Pancreas (tissue), 10 donors: ENCODE results near the gene ADIPOR2. TPM values are rescaled to one million over a fixed set of nuclear protein-coding genes. Genes with fewer than 3 reads are reported as not detected.
A peak's percentile ranks its signal among the peaks of the same experiment; 100 is the strongest.

Source experiments
- ATAC-seq, 4 donors: fragments of 200-7000 bp; cut with Tn5 transposase; one replicate each; pipeline versions ENCODE4 v1.8.0 to v1.9.1; 2020; ENCODE audit warnings: mild to moderate bottlenecking in 4 of 4, moderate library complexity in 4 of 4
- DNase-seq, 6 donors: peaks; one replicate each; pipeline ENCODE4 v3.0.0-alpha.2; 2020
- FAIRE-seq: peaks from 2 replicates; lab custom pipeline; 2012; peaks lifted over from hg19 to GRCh38; lab: Jason Lieb, UNC
- H3K27ac ChIP-seq, 4 donors: fragments of 200-600 bp; sonication (generic); 1 replicate in 3 of 4; 2 replicates in 1 of 4; pipeline versions ENCODE4 v1.5.0 to v1.8.0; 2020
- H3K27me3 ChIP-seq, 4 donors: fragments of 200-600 bp; one replicate each; pipeline ENCODE4 v1.8.0; 2021
- H3K36me3 ChIP-seq, 3 donors: fragments of 200-600 bp; sonication (generic) in 1 of 3; one replicate each; pipeline versions ENCODE4 v1.5.0 to v1.8.0; 2020 to 2021
- H3K4me1 ChIP-seq, 3 donors: fragments of 200-600 bp; one replicate each; pipeline ENCODE4 v1.8.0; 2021
- H3K4me3 ChIP-seq, 4 donors: fragments of 200-600 bp; sonication (generic) in 2 of 4; one replicate each; pipeline versions ENCODE4 v1.5.0 to v1.8.0; 2020 to 2021
- H3K9me3 ChIP-seq, 4 donors: fragments of 200-600 bp; one replicate each; pipeline ENCODE4 v1.8.0; 2021
- CTCF ChIP-seq, 4 donors: fragments of 200-600 bp; sonication (generic) in 3 of 4; IDR thresholded peaks; one replicate each; pipeline versions ENCODE4 v1.5.0 to v1.8.0; 2021; ENCODE audit warnings: antibody characterized with exemption in 4 of 4
- WGBS, 2 donors: extraction: QIAGEN DNeasy Blood & Tissue Kit; methylation state at CpG; one replicate each; pipeline ENCODE4 v1.1.7; 2013; 5-methylcytosine and 5-hydroxymethylcytosine counted together
- intact Hi-C, 3 donors: fragments of 100-400 bp; cut with DNase I; formaldehyde crosslinking; loops; one replicate each; pipeline versions ENCODE4 v1.11.1 to v1.14.2; 2022
- polyA plus RNA-seq, 2 donors: library from polyadenylated mRNA; stranded (reverse); fragments of 200-250 nt; gene quantifications; one replicate each; pipeline ENCODE4 v1.2.3, GENCODE V29; 2013
- total RNA-seq, 6 donors: library from RNA; stranded (reverse); fragmentation: NEBNext Ultra II Directional in 4 of 6; extraction: Animal tissue kit (Norgen Biotek cat#: 25700) in 4 of 6; gene quantifications; one replicate each; pipeline versions ENCODE4 v1.2.1 to v1.2.4, GENCODE V29; 2021 to 2023
- donor health status: healthy with polysubstance abuse.
- donor health status: DM: no; HTN: no; CAD: no; lungs with moderate emphysema.
- donor health status: DM: no; HTN: no; CAD: no.
- donor health status: control.
- donor health status: control.
- donor health status: Bipolar disorder and iron deficiency.
- donor health status: DM: yes; HTN: yes; CAD: no.
- donor health status: DM: no; HTN: no; CAD: no.
- donor health status: DM: no; HTN: no; CAD: no.
- donor health status: DM: yes; HTN: yes; CAD: no.

ADIPOR2 gene
- total and polyA plus RNA-seq, 8 donors = 10.4 to 27.5 (median 22.1) TPM

DNA sequence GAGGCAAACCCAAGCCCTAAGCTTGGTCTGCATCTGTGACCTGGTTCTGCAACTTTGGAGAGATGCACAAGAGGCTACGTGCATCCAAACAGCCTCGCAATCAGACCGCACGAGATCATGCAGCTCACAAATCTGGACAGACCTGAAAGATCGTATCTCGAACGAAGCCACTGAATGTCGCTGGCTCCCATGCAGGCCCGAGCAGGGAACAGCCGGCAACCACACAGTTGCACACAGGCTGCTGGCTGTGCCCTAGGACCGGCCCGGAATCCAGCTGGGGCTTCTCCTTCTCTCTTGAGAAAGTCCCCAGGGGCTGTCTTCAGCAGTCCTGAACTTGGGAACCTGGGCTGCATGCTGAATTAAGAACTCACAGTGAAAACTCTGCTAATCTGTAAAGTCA lies 34.0 kb upstream of the ADIPOR2 start:
- no peak for DNase-seq
- Histone ChIP-seq H3K4me1 (peaks cover 12 to 30% (median 17%) of the 10 kb centered on the region in 3 donors), H3K9me3 (no peaks in the 10 kb centered on the region), H3K27ac (peak overlapping the region in 1 of 4 donors; percentile 52), H3K27me3 (no peaks in the 10 kb centered on the region), H3K4me3 (no peak overlapping the region), H3K36me3 (no peaks in the 10 kb centered on the region)
- ATAC-seq = no peak
- 89 to 93% methylated on average over 12 of the region's 12 CpGs for WGBS, 2 donors
- TF ChIP-seq CTCF (IDR thresholded peaks at IDR 0.05) = no peak
- intact Hi-C loops = loop anchor here in 1 of 3 donors (10.0 kb wide), 1 partner anchor 278 kb away; no protein-coding TSS in a partner anchor
- FAIRE-seq = no peak

- peaks cover 12 to 30% (median 17%) of the 10 kb centered on the region in 3 donors for H3K4me1 ChIP-seq
- 21 to 27% methylated on average over 1 of the region's 1 CpG for WGBS, 2 donors
- no peak for TF ChIP-seq CTCF (IDR thresholded peaks at IDR 0.05)
- ATAC-seq (no peak), FAIRE-seq (no peak), DNase-seq (peak in 1 of 6 donors; percentile 34)
- no peaks in the 10 kb centered on the region for H3K36me3 ChIP-seq
- no peaks in the 10 kb centered on the region for H3K9me3 ChIP-seq
- no peak overlapping the region for H3K4me3 ChIP-seq
- no peaks in the 10 kb centered on the region for H3K27me3 ChIP-seq
- intact Hi-C loops = loop anchor here in 1 of 3 donors (10.0 kb wide), 1 partner anchor 277 kb away; no protein-coding TSS in a partner anchor
- H3K27ac ChIP-seq = peak overlapping the region in 2 of 4 donors; percentile 52 to 95
Measured at GRCh38 chr12:1657688-1658087, 33.2 kb upstream of the ADIPOR2 start.

GRCh38 chr12:1660304-1661187 lies 30.3 kb upstream of the ADIPOR2 start:
- H3K4me1 ChIP-seq = peaks cover 12 to 30% (median 17%) of the 10 kb centered on the region in 3 donors
- intact Hi-C loops = no loop called here
- 45 to 50% methylated on average over 16 to 18 of the region's 20 CpGs for WGBS, 2 donors

DNA sequence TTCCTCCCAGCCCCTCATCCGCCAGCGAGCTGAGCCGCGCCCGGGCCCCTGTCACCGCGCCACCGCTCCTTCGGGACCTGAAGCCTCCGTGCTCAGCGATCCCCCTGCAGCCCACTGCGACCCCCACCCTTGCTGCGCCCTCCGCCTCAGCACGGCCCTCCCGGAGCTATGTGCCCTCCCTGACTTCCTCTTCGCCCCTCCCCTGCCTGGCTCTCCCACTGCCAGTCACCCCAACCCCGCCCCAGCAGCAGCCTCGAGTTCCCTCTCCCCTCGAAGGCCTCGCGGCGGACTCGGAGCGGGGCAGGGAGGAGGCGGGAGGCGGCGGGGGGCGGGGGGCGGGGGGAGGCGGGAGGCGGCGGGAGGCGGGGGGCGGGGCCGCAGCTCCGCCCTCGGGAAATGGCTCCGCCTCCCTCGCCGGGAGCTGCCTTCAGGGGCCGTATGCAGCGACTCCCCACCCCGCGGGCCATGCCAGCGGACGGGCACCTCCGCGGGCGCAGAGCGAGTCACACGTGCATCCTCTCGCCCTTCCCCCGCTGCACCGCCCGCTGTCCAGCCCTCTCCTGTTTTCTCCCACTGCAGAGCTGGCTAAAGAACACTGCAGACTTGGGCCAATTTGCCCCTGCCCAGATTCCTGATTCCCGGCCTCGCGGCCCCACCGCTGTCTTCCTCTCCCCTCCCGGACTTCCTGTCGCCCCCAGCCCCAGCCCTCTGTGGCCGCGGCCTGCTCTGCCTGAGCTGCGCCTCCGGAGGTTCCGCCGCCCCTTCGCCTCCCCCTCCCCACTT lies 29.1 kb upstream of the ADIPOR2 start:
- Histone ChIP-seq H3K4me3 (peak overlapping the region in 3 of 4 donors; percentile 11 to 40 (median 11)), H3K4me1 (peaks cover 12 to 33% (median 22%) of the 10 kb centered on the region in 3 donors), H3K27ac (peak overlapping the region; percentile 87 to 96 (median 94)), H3K36me3 (no peaks in the 10 kb centered on the region), H3K9me3 (no peaks in the 10 kb centered on the region), H3K27me3 (no peaks in the 10 kb centered on the region)
- FAIRE-seq (no peak), DNase-seq (peak; percentile 93 to 97 (median 96)), ATAC-seq (peak; percentile 80 to 89 (median 84))
- intact Hi-C loops = no loop called here
- WGBS, 2 donors = 17 to 25% methylated on average over 38 to 58 of the region's 69 CpGs
- no peak for TF ChIP-seq CTCF (IDR thresholded peaks at IDR 0.05)

More at GRCh38 chr12:1660304-1661187, 30.3 kb upstream of the ADIPOR2 start:
- TF ChIP-seq CTCF (IDR thresholded peaks at IDR 0.05) = no peak
- Histone ChIP-seq H3K9me3 (no peaks in the 10 kb centered on the region), H3K27me3 (no peaks in the 10 kb centered on the region), H3K4me3 (no peak overlapping the region), H3K36me3 (no peaks in the 10 kb centered on the region), H3K27ac (peak overlapping the region; percentile 88 to 98 (median 94))
- DNase-seq (peak; percentile 85 to 96 (median 94)), FAIRE-seq (peak; percentile 41), ATAC-seq (peak; percentile 66 to 80 (median 78))
